Measurements from ENCODE around the gene GPN2. TPM values are rescaled to one million over a fixed set of nuclear protein-coding genes. Genes with fewer than 3 reads are reported as not detected.
"Not testable (repeated sequence)": the region's sequence is repeated elsewhere in the genome, so short reads cannot be mapped to it uniquely, and the experiment has no call there.

GPN2 gene
- total RNA-seq, 1 experiment from 2014 or later = 32.0 TPM

GRCh38 chr1:26848499-26848898 is 41.6 kb downstream of the GPN2 start:
- Mint-ChIP-seq H3K36me3 (ENCODE audit: insufficient read depth, unreplicated experiment) (peaks cover 26% of the 10 kb centered on the region), H3K9me3 (ENCODE audit: unreplicated experiment) (no peaks in the 10 kb centered on the region), H3K27ac (ENCODE audit: unreplicated experiment) (no peak overlapping the region), H3K4me1 (ENCODE audit: low read depth, unreplicated experiment) (no peaks in the 10 kb centered on the region), H3K4me3 (ENCODE audit: unreplicated experiment) (no peak overlapping the region), H3K27me3 (ENCODE audit: insufficient read depth, unreplicated experiment) (no peaks in the 10 kb centered on the region)
- ChIA-PET CTCF (no interaction called here), POLR2A (no interaction called here)
- Histone ChIP-seq H3K4me3 (ENCODE audit: low read depth, low read length) (no peak overlapping the region), H3K27me3 (replicated peaks; ENCODE audit: control insufficient read depth, insufficient read depth, low read length) (no peaks in the 10 kb centered on the region), H3K9me3 (no peaks in the 10 kb centered on the region), H3K4me1 (no peaks in the 10 kb centered on the region), H3K36me3 (ENCODE audit: control insufficient read depth, insufficient read depth, low read length) (no peaks in the 10 kb centered on the region)
- intact Hi-C loops (cut with micrococcal nuclease; ENCODE audit: unreplicated experiment) = no loop called here
- TF ChIP-seq CTCF (IDR thresholded peaks at IDR 0.05; ENCODE audit: insufficient read depth in 1 of 2, low read depth in 1 of 2, low read length in 1 of 2, severe bottlenecking in 1 of 2, unreplicated experiment in 1 of 2) = no peak
- BruUV-seq (replicated peaks) = no TSS peak
- no peak for DNase-seq

GRCh38 chr1:26847826-26848225 is 42.3 kb downstream of the GPN2 start:
- H3K4me3 Mint-ChIP-seq (ENCODE audit: unreplicated experiment); H3K36me3 ChIP-seq (ENCODE audit: control insufficient read depth, insufficient read depth, low read length); H3K9me3 ChIP-seq; H3K27me3 ChIP-seq (replicated peaks; ENCODE audit: control insufficient read depth, insufficient read depth, low read length); H3K9me3 Mint-ChIP-seq (ENCODE audit: unreplicated experiment); H3K27ac Mint-ChIP-seq (ENCODE audit: unreplicated experiment); POLR2A ChIA-PET; CTCF ChIA-PET; intact Hi-C loops (cut with micrococcal nuclease; ENCODE audit: unreplicated experiment); H3K27me3 Mint-ChIP-seq (ENCODE audit: insufficient read depth, unreplicated experiment); BruUV-seq (replicated peaks); H3K4me3 ChIP-seq (ENCODE audit: low read depth, low read length); DNase-seq; H3K4me1 Mint-ChIP-seq (ENCODE audit: low read depth, unreplicated experiment); H3K4me1 ChIP-seq: not testable (repeated sequence)
- H3K36me3 Mint-ChIP-seq (ENCODE audit: insufficient read depth, unreplicated experiment) = peaks cover 19% of the 10 kb centered on the region

- Mint-ChIP-seq H3K4me1 (ENCODE audit: low read depth, unreplicated experiment) (no peaks in the 10 kb centered on the region), H3K36me3 (ENCODE audit: insufficient read depth, unreplicated experiment) (peaks cover 10% of the 10 kb centered on the region), H3K27ac (ENCODE audit: unreplicated experiment) (no peak overlapping the region), H3K4me3 (ENCODE audit: unreplicated experiment) (no peak overlapping the region), H3K9me3 (ENCODE audit: unreplicated experiment) (no peaks in the 10 kb centered on the region), H3K27me3 (ENCODE audit: insufficient read depth, unreplicated experiment) (no peaks in the 10 kb centered on the region)
- TF ChIP-seq CTCF (IDR thresholded peaks at IDR 0.05; ENCODE audit: insufficient read depth in 1 of 2, low read depth in 1 of 2, low read length in 1 of 2, severe bottlenecking in 1 of 2, unreplicated experiment in 1 of 2) = no peak
- no TSS peak for BruUV-seq (replicated peaks)
- CTCF ChIA-PET = no interaction called here
- H3K9me3 ChIP-seq = no peaks in the 10 kb centered on the region
- POLR2A ChIA-PET = no interaction called here
- no peaks in the 10 kb centered on the region for H3K4me1 ChIP-seq
- H3K4me3 ChIP-seq (ENCODE audit: low read depth, low read length) = no peak overlapping the region
- no peaks in the 10 kb centered on the region for H3K36me3 ChIP-seq (ENCODE audit: control insufficient read depth, insufficient read depth, low read length)
- no peaks in the 10 kb centered on the region for H3K27me3 ChIP-seq (replicated peaks; ENCODE audit: control insufficient read depth, insufficient read depth, low read length)
- intact Hi-C loops (cut with micrococcal nuclease; ENCODE audit: unreplicated experiment) = no loop called here
- DNase-seq = no peak
Measured at GRCh38 chr1:26844424-26845196, 45.5 kb downstream of the GPN2 start.
